HL-60 (cell line): Measurements from ENCODE around the gene KCNF1.

Experiments used
- GABPA ChIP-seq: IDR thresholded peaks from 2 replicates; pipeline ENCODE4 v1.6.1; 2012; ENCODE audit warnings: low read depth
- POLR2AphosphoS5 ChIP-seq: IDR thresholded peaks from 2 replicates; pipeline ENCODE4 v1.6.1; 2012; ENCODE audit warnings: low read depth
- SPI1 ChIP-seq: IDR thresholded peaks from 2 replicates; pipeline ENCODE4 v1.6.1; 2012; ENCODE audit warnings: low read depth, mild to moderate bottlenecking, borderline replicate concordance
- TF ChIP-seq, protein P1 (sequence below): IDR thresholded peaks from one replicate; pipeline ENCODE4 v1.5.1; 2011; ENCODE audit warnings: low read length, control low read depth, inconsistent platforms; ENCODE audit not compliant: insufficient read depth
- TF ChIP-seq, protein P2 (sequence below): IDR thresholded peaks from 2 replicates; pipeline ENCODE4 v1.6.1; 2012; ENCODE audit warnings: low read depth; ENCODE audit not compliant: insufficient replicate concordance

GRCh38 chr2:10914272-10914693 is 2.5 kb downstream of the KCNF1 start:
- TF ChIP-seq, protein P1, sequence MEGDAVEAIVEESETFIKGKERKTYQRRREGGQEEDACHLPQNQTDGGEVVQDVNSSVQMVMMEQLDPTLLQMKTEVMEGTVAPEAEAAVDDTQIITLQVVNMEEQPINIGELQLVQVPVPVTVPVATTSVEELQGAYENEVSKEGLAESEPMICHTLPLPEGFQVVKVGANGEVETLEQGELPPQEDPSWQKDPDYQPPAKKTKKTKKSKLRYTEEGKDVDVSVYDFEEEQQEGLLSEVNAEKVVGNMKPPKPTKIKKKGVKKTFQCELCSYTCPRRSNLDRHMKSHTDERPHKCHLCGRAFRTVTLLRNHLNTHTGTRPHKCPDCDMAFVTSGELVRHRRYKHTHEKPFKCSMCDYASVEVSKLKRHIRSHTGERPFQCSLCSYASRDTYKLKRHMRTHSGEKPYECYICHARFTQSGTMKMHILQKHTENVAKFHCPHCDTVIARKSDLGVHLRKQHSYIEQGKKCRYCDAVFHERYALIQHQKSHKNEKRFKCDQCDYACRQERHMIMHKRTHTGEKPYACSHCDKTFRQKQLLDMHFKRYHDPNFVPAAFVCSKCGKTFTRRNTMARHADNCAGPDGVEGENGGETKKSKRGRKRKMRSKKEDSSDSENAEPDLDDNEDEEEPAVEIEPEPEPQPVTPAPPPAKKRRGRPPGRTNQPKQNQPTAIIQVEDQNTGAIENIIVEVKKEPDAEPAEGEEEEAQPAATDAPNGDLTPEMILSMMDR, result no peak
- TF ChIP-seq, protein P2, sequence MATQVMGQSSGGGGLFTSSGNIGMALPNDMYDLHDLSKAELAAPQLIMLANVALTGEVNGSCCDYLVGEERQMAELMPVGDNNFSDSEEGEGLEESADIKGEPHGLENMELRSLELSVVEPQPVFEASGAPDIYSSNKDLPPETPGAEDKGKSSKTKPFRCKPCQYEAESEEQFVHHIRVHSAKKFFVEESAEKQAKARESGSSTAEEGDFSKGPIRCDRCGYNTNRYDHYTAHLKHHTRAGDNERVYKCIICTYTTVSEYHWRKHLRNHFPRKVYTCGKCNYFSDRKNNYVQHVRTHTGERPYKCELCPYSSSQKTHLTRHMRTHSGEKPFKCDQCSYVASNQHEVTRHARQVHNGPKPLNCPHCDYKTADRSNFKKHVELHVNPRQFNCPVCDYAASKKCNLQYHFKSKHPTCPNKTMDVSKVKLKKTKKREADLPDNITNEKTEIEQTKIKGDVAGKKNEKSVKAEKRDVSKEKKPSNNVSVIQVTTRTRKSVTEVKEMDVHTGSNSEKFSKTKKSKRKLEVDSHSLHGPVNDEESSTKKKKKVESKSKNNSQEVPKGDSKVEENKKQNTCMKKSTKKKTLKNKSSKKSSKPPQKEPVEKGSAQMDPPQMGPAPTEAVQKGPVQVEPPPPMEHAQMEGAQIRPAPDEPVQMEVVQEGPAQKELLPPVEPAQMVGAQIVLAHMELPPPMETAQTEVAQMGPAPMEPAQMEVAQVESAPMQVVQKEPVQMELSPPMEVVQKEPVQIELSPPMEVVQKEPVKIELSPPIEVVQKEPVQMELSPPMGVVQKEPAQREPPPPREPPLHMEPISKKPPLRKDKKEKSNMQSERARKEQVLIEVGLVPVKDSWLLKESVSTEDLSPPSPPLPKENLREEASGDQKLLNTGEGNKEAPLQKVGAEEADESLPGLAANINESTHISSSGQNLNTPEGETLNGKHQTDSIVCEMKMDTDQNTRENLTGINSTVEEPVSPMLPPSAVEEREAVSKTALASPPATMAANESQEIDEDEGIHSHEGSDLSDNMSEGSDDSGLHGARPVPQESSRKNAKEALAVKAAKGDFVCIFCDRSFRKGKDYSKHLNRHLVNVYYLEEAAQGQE, result no peak
- TF ChIP-seq GABPA, result no peak
- TF ChIP-seq POLR2AphosphoS5, result no peak
- TF ChIP-seq SPI1, result no peak
